H9 (cell line): ENCODE results near the gene CAMTA2. TPM values are rescaled to one million over a fixed set of nuclear protein-coding genes. Genes with fewer than 3 reads are reported as not detected.

Source experiments
- DNase-seq: peaks from one replicate; pipeline ENCODE4 v3.0.0-alpha.2; 2017
- H2AFZ ChIP-seq: one replicate; pipeline ENCODE4 v1.6.1; 2013; ENCODE audit warnings: mild to moderate bottlenecking, low read length, control low read depth, moderate library complexity
- H2AK5ac ChIP-seq: 2 replicates; pipeline ENCODE4 v1.6.1; 2013; ENCODE audit warnings: low read length, control low read depth, mixed read lengths; ENCODE audit not compliant: insufficient read length
- H2BK120ac ChIP-seq: one replicate; pipeline ENCODE4 v1.6.1; 2013; ENCODE audit warnings: low read depth, mild to moderate bottlenecking, low read length, control low read depth, inconsistent platforms; ENCODE audit not compliant: poor library complexity, severe bottlenecking
- H2BK12ac ChIP-seq: 2 replicates; pipeline ENCODE4 v1.6.1; 2013; ENCODE audit warnings: low read length, control low read depth, mixed read lengths, low read depth; ENCODE audit not compliant: insufficient read length
- H2BK15ac ChIP-seq: 2 replicates; pipeline ENCODE4 v1.6.1; 2013; ENCODE audit warnings: low read depth, low read length, control low read depth
- H2BK20ac ChIP-seq: one replicate; pipeline ENCODE4 v1.6.1; 2013; ENCODE audit warnings: low read depth, mild to moderate bottlenecking, low read length, control low read depth, inconsistent platforms; ENCODE audit not compliant: poor library complexity, severe bottlenecking
- H2BK5ac ChIP-seq: 2 replicates; pipeline ENCODE4 v1.6.1; 2013; ENCODE audit warnings: low read length, control low read depth, mixed read lengths; ENCODE audit not compliant: insufficient read length
- H3K14ac ChIP-seq: 2 replicates; pipeline ENCODE4 v1.6.1; 2013; ENCODE audit warnings: low read length, control low read depth; ENCODE audit not compliant: insufficient read depth
- H3K18ac ChIP-seq: 2 replicates; pipeline ENCODE4 v1.6.1; 2013; ENCODE audit warnings: low read depth, mild to moderate bottlenecking, mixed read lengths, low read length, control low read depth; ENCODE audit not compliant: insufficient read length
- H3K23ac ChIP-seq: 2 replicates; pipeline ENCODE4 v1.6.1; 2013; ENCODE audit warnings: low read length, control low read depth, mixed read lengths, low read depth; ENCODE audit not compliant: insufficient read length
- H3K23me2 ChIP-seq: 2 replicates; pipeline ENCODE4 v1.6.1; 2013; ENCODE audit warnings: low read depth, mild to moderate bottlenecking, mixed read lengths, low read length, control low read depth; ENCODE audit not compliant: insufficient read length, poor library complexity, severe bottlenecking
- H3K27ac ChIP-seq: 2 replicates; pipeline ENCODE4 v1.5.1; 2013; ENCODE audit warnings: low read length, control low read depth, mixed read lengths, low read depth; ENCODE audit not compliant: insufficient read length
- H3K27me3 ChIP-seq: 2 replicates; pipeline ENCODE4 v1.6.1; 2013; ENCODE audit warnings: low read length, control low read depth, inconsistent platforms; ENCODE audit not compliant: insufficient read depth
- H3K4ac ChIP-seq: 2 replicates; pipeline ENCODE4 v1.6.1; 2013; ENCODE audit warnings: low read depth, mild to moderate bottlenecking, control low read depth, inconsistent platforms, low read length, moderate library complexity
- H3K4me1 ChIP-seq: 2 replicates; pipeline ENCODE4 v1.6.1; 2013; ENCODE audit warnings: low read length, control low read depth, inconsistent platforms; ENCODE audit not compliant: insufficient read depth
- H3K4me2 ChIP-seq: 2 replicates; pipeline ENCODE4 v1.6.1; 2013; ENCODE audit warnings: low read length, control low read depth, mixed read lengths; ENCODE audit not compliant: insufficient read length, insufficient read depth
- H3K56ac ChIP-seq: 2 replicates; pipeline ENCODE4 v1.6.1; 2013; ENCODE audit warnings: low read depth, mild to moderate bottlenecking, mixed read lengths, low read length, control low read depth; ENCODE audit not compliant: insufficient read length
- H3K79me1 ChIP-seq: 2 replicates; pipeline ENCODE4 v1.6.1; 2013; ENCODE audit warnings: low read depth, mild to moderate bottlenecking, moderate library complexity, low read length, control low read depth, inconsistent platforms; ENCODE audit not compliant: insufficient read depth, poor library complexity, severe bottlenecking
- H3K79me2 ChIP-seq: 2 replicates; pipeline ENCODE4 v1.6.1; 2013; ENCODE audit warnings: low read length, control low read depth, inconsistent platforms; ENCODE audit not compliant: insufficient read depth
- H3K9ac ChIP-seq: 2 replicates; pipeline ENCODE4 v1.6.1; 2013; ENCODE audit warnings: low read length, control low read depth, mixed read lengths; ENCODE audit not compliant: insufficient read length; ENCODE audit errors: extremely low read depth
- H3K9me3 ChIP-seq: one replicate; pipeline ENCODE4 v1.6.1; 2013; ENCODE audit warnings: low read depth, low read length, inconsistent platforms; ENCODE audit not compliant: control insufficient read depth
- H3T11ph ChIP-seq: one replicate; pipeline ENCODE4 v1.6.1; 2013; ENCODE audit warnings: mild to moderate bottlenecking, low read length, control low read depth, inconsistent platforms
- H4K20me1 ChIP-seq: one replicate; pipeline ENCODE4 v1.6.1; 2013; ENCODE audit not compliant: control insufficient read depth, insufficient read length, insufficient read depth
- H4K5ac ChIP-seq: 2 replicates; pipeline ENCODE4 v1.6.1; 2013; ENCODE audit warnings: low read depth, mild to moderate bottlenecking, mixed read lengths, low read length, control low read depth; ENCODE audit not compliant: insufficient read length
- H4K8ac ChIP-seq: replicated peaks from 2 replicates; pipeline ENCODE4 v1.6.1; 2013; ENCODE audit warnings: low read length, control low read depth, mixed read lengths, low read depth; ENCODE audit not compliant: insufficient read length
- H4K91ac ChIP-seq: 2 replicates; pipeline ENCODE4 v1.6.1; 2013; ENCODE audit warnings: low read depth, mild to moderate bottlenecking, moderate library complexity, mixed read lengths, low read length, control low read depth; ENCODE audit not compliant: insufficient read length
- H3K27ac Mint-ChIP-seq, 3 experiments: 2 replicates in 2 of 3; 3 replicates in 1 of 3; pipeline ENCODE4 v1.8.0; 2020 to 2021; ENCODE audit warnings: mixed read lengths in 3 of 3, mild to moderate bottlenecking in 1 of 3, moderate library complexity in 1 of 3
- H3K27me3 Mint-ChIP-seq: 2 replicates; pipeline ENCODE4 v1.8.0; 2021; ENCODE audit warnings: low read depth, mild to moderate bottlenecking, moderate library complexity, mixed read lengths
- H3K36me3 Mint-ChIP-seq, 3 experiments: 2 replicates in 2 of 3; 3 replicates in 1 of 3; pipeline ENCODE4 v1.8.0; 2020 to 2021; ENCODE audit warnings: low read depth in 3 of 3, mixed read lengths in 3 of 3; ENCODE audit not compliant: insufficient read depth in 1 of 3
- H3K4me1 Mint-ChIP-seq, 2 experiments: 2 replicates each; pipeline ENCODE4 v1.8.0; 2020; ENCODE audit warnings: mixed read lengths in 2 of 2
- H3K4me3 Mint-ChIP-seq, 2 experiments: 2 replicates in 1 of 2; 3 replicates in 1 of 2; pipeline ENCODE4 v1.8.0; 2020 to 2021; ENCODE audit warnings: mild to moderate bottlenecking in 2 of 2, mixed read lengths in 2 of 2, moderate library complexity in 1 of 2
- H3K9me3 Mint-ChIP-seq, 2 experiments: 2 replicates in 1 of 2; 3 replicates in 1 of 2; pipeline ENCODE4 v1.8.0; 2020; ENCODE audit warnings: mild to moderate bottlenecking in 2 of 2, mixed read lengths in 2 of 2, moderate library complexity in 1 of 2
- WGBS: extraction: QIAGEN DNeasy Blood & Tissue Kit; methylation state at CpG from one replicate; pipeline ENCODE4 v1.1.7; 2013; ENCODE audit warnings: missing lambda C conversion rate, low lambda C conversion rate, mixed read lengths; ENCODE audit not compliant: insufficient read length; ENCODE audit errors: extremely low coverage; 5-methylcytosine and 5-hydroxymethylcytosine counted together
- total RNA-seq: library from RNA; stranded (reverse); gene quantifications from 2 replicates; pipeline ENCODE4 v1.2.1, GENCODE V29; 2021
- TF ChIP-seq, protein P1 (sequence below): fragments of 200-600 bp; sonication (generic); conservative IDR thresholded peaks from 3 replicates; pipeline ENCODE4 v1.8.0; 2021; ENCODE audit warnings: antibody characterized with exemption, mild to moderate bottlenecking

CAMTA2 gene
- total RNA-seq, 1 experiment from 2014 or later = 15.6 TPM

DNA sequence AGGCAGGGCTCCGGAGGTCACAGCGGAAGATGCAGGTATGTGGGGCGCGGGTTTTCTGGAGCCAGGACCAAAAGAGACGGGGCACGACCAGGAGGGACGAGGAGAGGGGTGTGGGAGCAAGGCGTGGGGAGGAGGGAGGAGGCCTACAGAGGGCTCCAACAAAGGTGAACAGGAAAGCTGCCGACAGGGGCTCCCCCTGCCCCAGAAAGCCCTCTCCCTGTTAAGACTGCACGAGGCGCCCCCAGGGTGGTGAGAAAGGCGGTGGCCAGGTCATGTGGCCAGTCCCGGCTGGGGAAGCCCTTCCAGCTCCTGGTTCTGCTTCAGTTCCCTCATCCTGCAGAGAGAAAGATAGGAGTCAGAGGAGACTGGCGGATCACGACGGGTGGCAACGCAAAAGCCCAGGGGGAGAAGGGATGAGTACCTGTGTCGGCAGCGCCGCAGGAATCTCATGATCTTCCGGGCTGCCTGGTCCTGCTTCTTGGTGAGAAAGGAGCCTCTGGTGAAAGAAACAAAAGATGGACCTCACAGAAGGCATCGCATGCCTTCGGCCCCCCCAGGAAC, 18.9 kb downstream of the CAMTA2 start:
- H2BK12ac ChIP-seq = no peak overlapping the region
- peaks cover 33 to 35% of the 10 kb centered on the region in 2 experiments for H3K4me1 Mint-ChIP-seq
- H3K4me3 Mint-ChIP-seq = no peak overlapping the region
- peaks cover 10% of the 10 kb centered on the region; the same call in 1 of the 2 replicates for H3K4me1 ChIP-seq
- H3K23me2 ChIP-seq = peaks cover 23% of the 10 kb centered on the region
- no peak overlapping the region for H2AFZ ChIP-seq
- TF ChIP-seq, protein P1, sequence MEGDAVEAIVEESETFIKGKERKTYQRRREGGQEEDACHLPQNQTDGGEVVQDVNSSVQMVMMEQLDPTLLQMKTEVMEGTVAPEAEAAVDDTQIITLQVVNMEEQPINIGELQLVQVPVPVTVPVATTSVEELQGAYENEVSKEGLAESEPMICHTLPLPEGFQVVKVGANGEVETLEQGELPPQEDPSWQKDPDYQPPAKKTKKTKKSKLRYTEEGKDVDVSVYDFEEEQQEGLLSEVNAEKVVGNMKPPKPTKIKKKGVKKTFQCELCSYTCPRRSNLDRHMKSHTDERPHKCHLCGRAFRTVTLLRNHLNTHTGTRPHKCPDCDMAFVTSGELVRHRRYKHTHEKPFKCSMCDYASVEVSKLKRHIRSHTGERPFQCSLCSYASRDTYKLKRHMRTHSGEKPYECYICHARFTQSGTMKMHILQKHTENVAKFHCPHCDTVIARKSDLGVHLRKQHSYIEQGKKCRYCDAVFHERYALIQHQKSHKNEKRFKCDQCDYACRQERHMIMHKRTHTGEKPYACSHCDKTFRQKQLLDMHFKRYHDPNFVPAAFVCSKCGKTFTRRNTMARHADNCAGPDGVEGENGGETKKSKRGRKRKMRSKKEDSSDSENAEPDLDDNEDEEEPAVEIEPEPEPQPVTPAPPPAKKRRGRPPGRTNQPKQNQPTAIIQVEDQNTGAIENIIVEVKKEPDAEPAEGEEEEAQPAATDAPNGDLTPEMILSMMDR = no peak
- H3K9me3 ChIP-seq = no peaks in the 10 kb centered on the region
- peaks cover 5 to 21% of the 10 kb centered on the region in 2 experiments; a peak in 4 of 5 replicates for H3K9me3 Mint-ChIP-seq
- peaks cover 2% of the 10 kb centered on the region for H3K79me1 ChIP-seq
- H3K56ac ChIP-seq = no peak overlapping the region
- peak overlapping the region; percentile 69 for H3K9ac ChIP-seq
- H2BK20ac ChIP-seq = no peak overlapping the region
- no peak overlapping the region for H2BK15ac ChIP-seq
- H3K4me2 ChIP-seq = peak overlapping the region; percentile 77
- H4K20me1 ChIP-seq = no peaks in the 10 kb centered on the region
- H3K4ac ChIP-seq = no peak overlapping the region
- H3K18ac ChIP-seq = peak overlapping the region; percentile 77
- H3K27ac Mint-ChIP-seq = peak overlapping the region in 1 of 3 experiments; percentile 23; a peak in 2 of 7 replicates
- no peak overlapping the region for H4K8ac ChIP-seq
- H3K79me2 ChIP-seq = peaks cover 2% of the 10 kb centered on the region; the same call in 1 of the 2 replicates
- H2BK120ac ChIP-seq = no peak overlapping the region
- no peak for DNase-seq
- no CpG with 5 or more reads among the region's 23 CpGs for WGBS
- no peak overlapping the region for H2AK5ac ChIP-seq
- peaks cover 33 to 45% (median 44%) of the 10 kb centered on the region in 3 experiments for H3K36me3 Mint-ChIP-seq
- no peak overlapping the region for H4K91ac ChIP-seq
- H3K27me3 ChIP-seq = no peaks in the 10 kb centered on the region
- H3K14ac ChIP-seq = peak overlapping the region; percentile 94; the same call in 1 of the 2 replicates
- H2BK5ac ChIP-seq = no peak overlapping the region
- no peak overlapping the region for H3K23ac ChIP-seq
- H3K27me3 Mint-ChIP-seq = peaks cover 9% of the 10 kb centered on the region
- no peak overlapping the region for H4K5ac ChIP-seq
- no peak overlapping the region for H3K27ac ChIP-seq
- no peak overlapping the region for H3T11ph ChIP-seq
